ENCODE data around the gene NR3C2.

NR3C2 gene

DNA sequence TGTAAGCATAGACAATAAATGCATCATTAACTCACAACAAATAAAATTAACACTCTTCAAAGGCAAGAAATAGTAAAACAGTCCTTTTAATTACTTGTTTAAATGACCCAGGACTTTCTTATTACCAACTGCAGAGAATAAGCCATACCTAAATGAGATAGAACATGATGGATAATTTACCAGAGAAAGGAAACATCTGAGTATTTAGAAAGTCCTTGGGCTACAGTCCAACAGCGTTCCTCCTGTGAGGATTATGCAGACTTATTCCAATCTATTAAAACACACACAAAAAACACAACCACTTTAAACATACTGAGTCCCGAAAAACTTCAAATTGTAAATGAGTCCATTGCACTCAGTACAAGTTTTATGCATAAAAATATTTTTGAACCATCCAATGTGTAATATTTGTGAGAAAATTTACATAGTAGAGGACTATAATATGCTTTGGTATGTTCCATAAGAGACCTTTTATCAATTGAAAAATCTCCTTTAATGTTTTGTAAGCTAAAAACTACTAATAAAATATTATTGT lies 129.2 kb downstream of the NR3C2 start:
- DNase-seq (ENCODE audit: extremely low read depth, low read depth) = no peak
- TF ChIP-seq, protein P1, sequence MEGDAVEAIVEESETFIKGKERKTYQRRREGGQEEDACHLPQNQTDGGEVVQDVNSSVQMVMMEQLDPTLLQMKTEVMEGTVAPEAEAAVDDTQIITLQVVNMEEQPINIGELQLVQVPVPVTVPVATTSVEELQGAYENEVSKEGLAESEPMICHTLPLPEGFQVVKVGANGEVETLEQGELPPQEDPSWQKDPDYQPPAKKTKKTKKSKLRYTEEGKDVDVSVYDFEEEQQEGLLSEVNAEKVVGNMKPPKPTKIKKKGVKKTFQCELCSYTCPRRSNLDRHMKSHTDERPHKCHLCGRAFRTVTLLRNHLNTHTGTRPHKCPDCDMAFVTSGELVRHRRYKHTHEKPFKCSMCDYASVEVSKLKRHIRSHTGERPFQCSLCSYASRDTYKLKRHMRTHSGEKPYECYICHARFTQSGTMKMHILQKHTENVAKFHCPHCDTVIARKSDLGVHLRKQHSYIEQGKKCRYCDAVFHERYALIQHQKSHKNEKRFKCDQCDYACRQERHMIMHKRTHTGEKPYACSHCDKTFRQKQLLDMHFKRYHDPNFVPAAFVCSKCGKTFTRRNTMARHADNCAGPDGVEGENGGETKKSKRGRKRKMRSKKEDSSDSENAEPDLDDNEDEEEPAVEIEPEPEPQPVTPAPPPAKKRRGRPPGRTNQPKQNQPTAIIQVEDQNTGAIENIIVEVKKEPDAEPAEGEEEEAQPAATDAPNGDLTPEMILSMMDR (IDR thresholded peaks at IDR 0.05; ENCODE audit: low read depth, low read length) = no peak

DNA sequence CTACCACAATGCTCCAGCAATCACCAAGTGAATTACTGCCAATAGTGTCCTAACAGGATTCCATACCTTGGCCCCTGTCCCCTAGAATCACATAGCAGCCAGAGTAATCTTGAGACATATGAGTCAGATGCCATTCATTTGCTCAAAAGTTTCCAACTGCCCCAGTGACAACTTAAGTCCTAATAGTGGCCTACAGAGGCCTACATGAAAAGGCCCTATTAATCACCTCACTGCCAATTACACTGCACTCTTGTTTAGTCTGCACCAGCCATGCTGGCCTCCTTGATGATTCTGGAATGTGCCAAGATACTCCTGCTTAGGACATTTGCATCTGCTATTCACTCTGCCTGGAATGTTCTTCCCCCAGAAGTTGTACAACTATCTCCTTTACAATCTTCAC lies 130.7 kb downstream of the NR3C2 start:
- TF ChIP-seq, protein P1 (IDR thresholded peaks at IDR 0.05; ENCODE audit: low read depth, low read length) = no peak
- no peak for DNase-seq (ENCODE audit: extremely low read depth, low read depth)

DNA sequence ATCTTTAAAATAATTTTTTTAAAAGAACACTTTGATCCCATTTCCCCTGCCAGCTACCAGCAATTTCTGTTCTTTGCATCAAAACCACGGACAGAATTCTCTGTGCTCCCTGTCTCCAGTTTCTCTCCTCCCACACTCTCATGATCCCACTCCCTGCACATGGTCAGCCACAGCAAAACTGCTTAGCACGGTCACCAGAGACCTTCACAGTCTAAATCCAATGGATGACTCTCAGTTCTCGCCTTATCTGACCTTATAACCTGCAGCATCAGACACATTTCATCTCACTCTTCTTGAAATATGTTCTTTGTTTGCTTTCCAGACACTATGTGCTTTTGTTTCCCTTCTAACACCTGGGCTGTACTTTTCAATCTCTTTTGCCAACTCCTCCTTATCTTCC lies 131.5 kb downstream of the NR3C2 start:
- TF ChIP-seq, protein P1 (IDR thresholded peaks at IDR 0.05; ENCODE audit: low read depth, low read length) = no peak
- no peak for DNase-seq (ENCODE audit: extremely low read depth, low read depth)

DNA sequence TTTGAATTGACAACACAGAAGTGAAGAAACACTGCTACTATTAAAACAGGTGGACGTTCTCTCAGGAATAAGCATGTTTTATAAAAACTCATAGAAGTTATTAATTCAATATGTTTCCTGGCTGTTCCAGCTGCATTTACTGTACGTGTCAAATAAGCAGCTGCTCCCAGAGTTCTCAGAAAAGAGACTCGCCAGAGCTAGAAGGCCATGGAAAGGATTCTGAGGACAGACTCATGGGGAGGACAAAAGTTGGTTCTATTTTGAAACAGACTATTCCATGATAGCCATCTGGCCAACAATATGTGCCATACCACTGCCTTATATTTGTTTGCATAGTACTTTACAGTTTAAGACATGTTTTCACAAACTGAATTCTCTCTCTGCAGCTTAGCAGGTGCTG lies 136.5 kb downstream of the NR3C2 start:
- no peak for DNase-seq (ENCODE audit: extremely low read depth, low read depth)
- TF ChIP-seq, protein P1 (IDR thresholded peaks at IDR 0.05; ENCODE audit: low read depth, low read length) = no peak

DNA sequence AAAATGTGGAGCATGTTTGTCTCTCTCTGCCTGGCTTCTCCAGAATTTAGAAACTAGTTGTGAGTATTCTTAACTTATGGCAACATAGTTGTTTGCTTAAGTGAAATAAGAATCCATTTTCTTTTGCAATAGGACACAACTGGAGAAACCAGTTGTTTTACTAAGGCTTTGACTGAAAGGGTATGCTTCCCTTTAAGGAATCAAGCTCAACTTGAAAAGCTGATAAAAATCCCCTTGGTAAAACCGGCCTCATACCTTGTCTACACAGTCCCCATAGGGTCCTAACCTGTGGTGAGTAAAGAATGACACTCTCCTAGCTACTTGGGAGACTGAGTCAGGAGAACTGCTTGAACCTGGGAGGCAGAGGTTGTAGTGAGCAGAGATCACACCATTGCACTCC lies 139.8 kb downstream of the NR3C2 start:
- DNase-seq (ENCODE audit: extremely low read depth, low read depth) = no peak
- TF ChIP-seq, protein P1 (IDR thresholded peaks at IDR 0.05; ENCODE audit: low read depth, low read length) = no peak

DNA sequence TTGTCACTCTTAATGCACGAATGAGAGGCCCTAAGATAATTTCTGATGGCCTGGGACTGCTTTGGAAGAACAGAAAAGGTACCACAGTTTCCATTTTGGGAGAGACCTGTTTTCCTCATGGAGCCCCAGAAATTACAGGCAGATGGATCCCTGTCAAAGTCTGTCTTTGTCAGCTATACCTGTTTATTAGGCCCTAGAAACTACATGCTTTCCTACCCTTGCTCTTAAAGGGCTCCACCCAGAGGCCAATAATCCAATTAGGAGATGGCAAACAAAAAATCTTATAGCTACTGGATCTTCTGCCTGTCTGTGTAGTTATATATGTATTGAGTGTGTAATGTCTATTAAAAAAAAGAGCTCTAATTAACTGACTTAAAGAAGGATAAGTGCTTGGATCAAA lies 141.3 kb downstream of the NR3C2 start:
- TF ChIP-seq, protein P1 (IDR thresholded peaks at IDR 0.05; ENCODE audit: low read depth, low read length) = no peak
- DNase-seq (ENCODE audit: extremely low read depth, low read depth) = no peak

DNA sequence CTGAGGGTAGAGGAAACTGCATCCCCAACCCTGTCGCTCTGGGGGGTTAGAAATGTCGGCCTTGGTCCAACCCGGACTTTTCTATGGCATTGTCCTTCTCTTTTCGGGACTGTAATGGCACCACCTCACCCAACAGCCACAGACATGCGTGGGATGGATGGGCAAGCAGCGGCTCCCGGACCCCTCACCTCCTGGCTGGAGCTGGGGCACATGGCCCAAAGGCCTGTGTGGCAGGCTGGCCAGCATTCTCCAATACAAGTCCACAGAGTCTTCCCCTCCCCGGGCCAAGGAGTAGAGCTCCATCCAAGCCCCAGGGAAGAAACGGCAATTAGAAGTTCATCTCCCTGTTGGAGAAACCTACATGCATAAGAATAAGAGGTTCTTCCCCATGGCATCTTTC lies 142.9 kb downstream of the NR3C2 start:
- TF ChIP-seq, protein P1 (IDR thresholded peaks at IDR 0.05; ENCODE audit: low read depth, low read length) = no peak
- DNase-seq (ENCODE audit: extremely low read depth, low read depth) = no peak
